Gastroesophageal sphincter (tissue), 4 donors: ENCODE results near the gene EPHA4. TPM values are rescaled to one million over a fixed set of nuclear protein-coding genes. Genes with fewer than 3 reads are reported as not detected.

Experiments
- ATAC-seq: fragments of 150-250 bp; one replicate; pipeline ENCODE4 v1.9.1; 2016; ENCODE audit warnings: mild to moderate bottlenecking, moderate library complexity
- H3K27ac ChIP-seq, 4 donors: fragments of 200-600 bp; sonication (generic) in 3 of 4; 1 replicate in 3 of 4; 2 replicates in 1 of 4; pipeline ENCODE4 v1.5.1; 2016 to 2019
- H3K27me3 ChIP-seq: fragments of 200-600 bp; sonication (generic); one replicate; pipeline ENCODE4 v1.5.1; 2019
- H3K36me3 ChIP-seq, 2 donors: fragments of 200-600 bp; sonication (generic); one replicate each; pipeline ENCODE4 v1.5.1; 2019; ENCODE audit warnings: control low read depth in 1 of 2
- H3K4me1 ChIP-seq, 3 donors: fragments of 200-600 bp; sonication (generic); 1 replicate in 2 of 3; 2 replicates in 1 of 3; pipeline ENCODE4 v1.5.1; 2016 to 2019; ENCODE audit warnings: control low read depth in 2 of 3
- H3K4me3 ChIP-seq, 2 donors: fragments of 200-600 bp; sonication (generic); one replicate each; pipeline ENCODE4 v1.5.1; 2019; ENCODE audit warnings: mild to moderate bottlenecking in 1 of 2, moderate library complexity in 1 of 2
- H3K9me3 ChIP-seq, 3 donors: fragments of 200-600 bp; sonication (generic); one replicate each; pipeline ENCODE4 v1.5.1; 2017 to 2019; ENCODE audit warnings: control low read depth in 2 of 3
- EP300 ChIP-seq: sonication (generic); formaldehyde crosslinking; IDR thresholded peaks from one replicate; pipeline ENCODE4 v1.6.1; 2017; ENCODE audit warnings: antibody characterized with exemption, mild to moderate bottlenecking
- POLR2A ChIP-seq, 2 donors: fragments of 450-650 bp; IDR thresholded peaks; one replicate each; pipeline ENCODE4 v1.6.1; 2017; ENCODE audit warnings: antibody characterized with exemption in 2 of 2, mild to moderate bottlenecking in 2 of 2, moderate library complexity in 1 of 2
- POLR2AphosphoS5 ChIP-seq: sonication (generic); formaldehyde crosslinking; IDR thresholded peaks from one replicate; pipeline ENCODE4 v1.6.1; 2017; ENCODE audit warnings: antibody characterized with exemption
- WGBS, 2 donors: methylation state at CpG; one replicate each; pipeline ENCODE4 v1.1.5; 2018; ENCODE audit warnings: low coverage in 1 of 2; 5-methylcytosine and 5-hydroxymethylcytosine counted together
- total RNA-seq, 4 donors: library from RNA; depleted of rRNA; stranded (reverse); fragments of >200 nt; gene quantifications; one replicate each; pipeline ENCODE4 v1.1.0, GENCODE V29; 2016
- TF ChIP-seq, protein P1 (sequence below), 4 experiments: fragments of 200-600 bp in 2 of 4; fragments of 450-650 bp in 2 of 4; sonication (generic) in 1 of 4; IDR thresholded peaks; one replicate each; pipeline ENCODE4 v1.5.1; 2017 to 2019; ENCODE audit warnings: antibody characterized with exemption in 4 of 4, mild to moderate bottlenecking in 2 of 4, moderate library complexity in 2 of 4

The EPHA4 gene
- total RNA-seq, 4 donors from 2014 or later = 21.3 to 41.2 (median 31.6) TPM

DNA sequence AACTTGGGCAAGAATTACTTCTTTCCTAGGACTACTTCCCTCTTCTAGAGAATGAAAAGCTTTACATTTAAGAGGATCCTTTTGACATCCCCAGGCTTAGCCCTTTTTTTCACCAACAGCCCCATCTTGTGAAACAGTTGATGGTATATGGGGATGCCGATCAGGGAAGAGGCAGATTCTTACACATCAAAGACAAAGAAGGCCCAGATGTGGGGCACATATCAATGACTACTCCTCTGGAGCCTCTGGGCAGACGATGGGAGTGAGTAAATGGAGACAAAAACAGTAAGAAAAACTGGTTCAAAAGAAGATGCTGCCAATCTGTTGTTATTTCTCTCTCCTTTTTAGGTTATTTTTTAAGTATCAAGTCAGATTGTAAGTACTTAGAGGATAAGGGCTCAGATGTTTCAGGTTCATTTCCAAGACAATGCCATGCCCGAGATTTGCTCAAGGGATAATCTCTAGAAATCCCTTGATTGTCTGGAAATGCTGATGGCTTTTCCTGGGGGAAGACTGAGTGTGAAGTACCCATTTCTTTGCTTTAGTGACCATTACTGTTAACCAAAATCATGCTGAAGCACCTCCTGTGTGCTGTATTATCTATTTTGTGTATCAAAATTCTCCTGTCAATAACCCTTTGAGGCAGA lies 117.5 kb downstream of the EPHA4 start:
- Histone ChIP-seq H3K27me3 (no peaks in the 10 kb centered on the region), H3K9me3 (no peaks in the 10 kb centered on the region), H3K4me1 (no peaks in the 10 kb centered on the region), H3K36me3 (peaks cover 0 to 21% of the 10 kb centered on the region in 2 donors), H3K27ac (no peak overlapping the region), H3K4me3 (no peak overlapping the region)
- ATAC-seq = no peak
- 80 to 92% methylated on average over 2 to 3 of the region's 3 CpGs for WGBS, 2 donors
- TF ChIP-seq POLR2AphosphoS5 (no peak), EP300 (no peak), POLR2A (IDR thresholded peaks at IDR 0.05) (no peak)
- TF ChIP-seq, protein P1, sequence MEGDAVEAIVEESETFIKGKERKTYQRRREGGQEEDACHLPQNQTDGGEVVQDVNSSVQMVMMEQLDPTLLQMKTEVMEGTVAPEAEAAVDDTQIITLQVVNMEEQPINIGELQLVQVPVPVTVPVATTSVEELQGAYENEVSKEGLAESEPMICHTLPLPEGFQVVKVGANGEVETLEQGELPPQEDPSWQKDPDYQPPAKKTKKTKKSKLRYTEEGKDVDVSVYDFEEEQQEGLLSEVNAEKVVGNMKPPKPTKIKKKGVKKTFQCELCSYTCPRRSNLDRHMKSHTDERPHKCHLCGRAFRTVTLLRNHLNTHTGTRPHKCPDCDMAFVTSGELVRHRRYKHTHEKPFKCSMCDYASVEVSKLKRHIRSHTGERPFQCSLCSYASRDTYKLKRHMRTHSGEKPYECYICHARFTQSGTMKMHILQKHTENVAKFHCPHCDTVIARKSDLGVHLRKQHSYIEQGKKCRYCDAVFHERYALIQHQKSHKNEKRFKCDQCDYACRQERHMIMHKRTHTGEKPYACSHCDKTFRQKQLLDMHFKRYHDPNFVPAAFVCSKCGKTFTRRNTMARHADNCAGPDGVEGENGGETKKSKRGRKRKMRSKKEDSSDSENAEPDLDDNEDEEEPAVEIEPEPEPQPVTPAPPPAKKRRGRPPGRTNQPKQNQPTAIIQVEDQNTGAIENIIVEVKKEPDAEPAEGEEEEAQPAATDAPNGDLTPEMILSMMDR (IDR thresholded peaks at IDR 0.05) = no peak

DNA sequence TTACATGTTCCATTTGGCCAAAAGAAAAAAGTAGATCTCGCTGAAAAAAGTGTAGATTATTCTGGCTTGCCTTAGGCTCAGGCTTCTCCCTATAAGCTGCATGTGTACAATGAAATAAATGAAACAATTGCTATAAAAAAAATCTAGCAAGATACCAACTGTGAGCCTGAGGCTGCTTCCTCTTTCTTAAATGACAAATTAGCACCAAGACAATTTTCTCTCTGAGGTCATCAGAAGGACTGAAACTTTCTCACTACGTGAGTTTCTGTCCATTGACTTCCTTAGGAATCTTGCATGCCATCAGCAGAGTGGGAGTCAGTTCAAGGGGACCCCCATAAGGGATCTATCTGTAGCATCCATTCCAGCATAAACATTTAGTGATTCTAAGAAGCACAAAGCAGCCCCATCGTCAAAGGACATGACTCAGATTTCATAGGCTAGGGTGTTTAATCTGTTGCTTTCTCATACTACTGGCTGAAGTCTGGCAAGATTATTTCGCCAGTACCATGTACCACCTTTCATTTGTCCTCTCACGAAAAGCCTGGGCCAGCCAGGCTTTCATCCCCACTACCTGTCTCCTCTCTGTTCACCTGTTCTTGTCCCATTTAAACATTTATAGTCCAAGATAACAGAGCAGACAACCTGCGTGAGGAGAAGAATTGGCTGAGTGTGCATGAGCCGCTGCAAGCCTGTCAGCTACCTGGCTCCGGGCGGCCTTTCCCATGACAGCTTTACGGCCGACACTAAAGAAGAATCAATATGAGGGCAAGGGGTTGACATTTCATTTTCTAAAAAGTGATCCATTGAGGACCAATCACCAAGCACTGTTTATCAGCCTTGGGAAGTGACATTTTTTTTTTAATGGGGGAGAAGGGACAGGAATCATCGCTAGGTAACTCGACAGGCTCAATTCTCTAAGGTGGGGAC lies 120.0 kb downstream of the EPHA4 start:
- 78 to 86% methylated on average over 8 to 12 of the region's 13 CpGs for WGBS, 2 donors
- TF ChIP-seq POLR2A (IDR thresholded peaks at IDR 0.05) (no peak), POLR2AphosphoS5 (no peak), EP300 (no peak)
- TF ChIP-seq, protein P1 (IDR thresholded peaks at IDR 0.05) = no peak

DNA sequence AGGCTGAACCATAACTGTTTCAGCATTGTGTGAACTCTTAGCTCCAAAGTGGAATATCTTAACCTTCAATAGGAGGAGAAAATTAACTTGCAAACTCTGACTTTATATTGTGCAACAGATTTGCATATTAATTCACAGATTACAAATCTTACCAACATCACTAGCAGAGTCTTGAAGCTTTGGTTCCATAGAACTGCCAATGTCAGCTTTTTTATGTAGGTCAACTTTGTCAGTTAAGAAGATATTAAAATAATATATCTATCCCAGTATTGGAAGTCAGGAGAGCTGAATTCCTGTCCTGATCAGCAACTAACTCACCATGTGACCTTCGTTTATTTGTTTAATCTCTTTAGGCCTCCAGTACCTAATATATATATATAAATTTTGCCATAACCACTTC lies 121.8 kb downstream of the EPHA4 start:
- H3K4me3 ChIP-seq = no peak overlapping the region
- H3K9me3 ChIP-seq = no peaks in the 10 kb centered on the region
- 83 to 100% methylated on average over 1 of the region's 1 CpG for WGBS, 2 donors
- peaks cover 0 to 15% of the 10 kb centered on the region in 2 donors for H3K36me3 ChIP-seq
- H3K27ac ChIP-seq = no peak overlapping the region
- no peaks in the 10 kb centered on the region for H3K27me3 ChIP-seq
- no peaks in the 10 kb centered on the region for H3K4me1 ChIP-seq
- TF ChIP-seq, protein P1 (IDR thresholded peaks at IDR 0.05) = no peak
- TF ChIP-seq EP300 = no peak
- no peak for ATAC-seq

More for the DNA sequence above, 120.0 kb downstream of the EPHA4 start:
- no peak overlapping the region for H3K4me3 ChIP-seq
- no peaks in the 10 kb centered on the region for H3K27me3 ChIP-seq
- H3K27ac ChIP-seq = no peak overlapping the region
- H3K36me3 ChIP-seq = peaks cover 0 to 21% of the 10 kb centered on the region in 2 donors
- no peaks in the 10 kb centered on the region for H3K9me3 ChIP-seq
- ATAC-seq = no peak
- no peaks in the 10 kb centered on the region for H3K4me1 ChIP-seq

DNA sequence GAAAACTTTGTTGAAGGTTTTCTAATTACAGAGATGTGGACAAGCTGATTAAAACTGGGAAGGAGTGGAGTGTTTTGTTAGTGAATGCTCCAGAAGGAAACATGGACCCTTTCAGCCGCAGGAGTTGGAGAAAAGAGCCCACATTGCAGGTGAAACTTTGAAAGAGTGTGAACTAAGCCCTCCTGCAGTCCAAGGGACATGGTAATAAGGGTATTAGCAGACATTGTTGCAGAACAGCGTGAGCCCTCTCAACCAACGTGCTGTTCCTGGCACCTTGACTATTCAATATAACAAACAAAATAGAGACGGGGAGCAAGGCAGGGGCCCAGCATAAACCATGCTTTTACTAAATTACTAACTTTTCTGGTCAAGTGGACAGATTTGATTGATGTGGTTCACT lies 122.7 kb downstream of the EPHA4 start:
- WGBS, 2 donors = 63 to 100% methylated on average over 2 to 4 of the region's 4 CpGs
- Histone ChIP-seq H3K36me3 (peaks cover 0 to 9% of the 10 kb centered on the region in 2 donors), H3K27ac (no peak overlapping the region), H3K4me1 (no peaks in the 10 kb centered on the region), H3K9me3 (no peaks in the 10 kb centered on the region), H3K27me3 (no peaks in the 10 kb centered on the region), H3K4me3 (no peak overlapping the region)
- TF ChIP-seq, protein P1 (IDR thresholded peaks at IDR 0.05) = no peak
- TF ChIP-seq EP300 (no peak), POLR2A (IDR thresholded peaks at IDR 0.05) (no peak), POLR2AphosphoS5 (no peak)
- no peak for ATAC-seq
